Gastrocnemius medialis (tissue), 4 donors: Measurements from ENCODE around the gene ADGRL3.

Experiments
- POLR2A ChIP-seq, 2 donors: fragments of 450-650 bp; IDR thresholded peaks; one replicate each; pipeline ENCODE4 v1.6.1; 2017; ENCODE audit warnings: antibody characterized with exemption in 2 of 2, mild to moderate bottlenecking in 2 of 2, moderate library complexity in 2 of 2
- TF ChIP-seq, protein P1 (sequence below), 5 experiments: fragments of 450-650 bp in 3 of 5; fragments of 200-600 bp in 2 of 5; sonication (generic) in 2 of 5; IDR thresholded peaks in 4 of 5; conservative IDR thresholded peaks in 1 of 5; 1 replicate in 4 of 5; 2 replicates in 1 of 5; pipeline ENCODE4 v1.5.1; 2016 to 2019; ENCODE audit warnings: antibody characterized with exemption in 5 of 5, mild to moderate bottlenecking in 3 of 5, moderate library complexity in 3 of 5

DNA sequence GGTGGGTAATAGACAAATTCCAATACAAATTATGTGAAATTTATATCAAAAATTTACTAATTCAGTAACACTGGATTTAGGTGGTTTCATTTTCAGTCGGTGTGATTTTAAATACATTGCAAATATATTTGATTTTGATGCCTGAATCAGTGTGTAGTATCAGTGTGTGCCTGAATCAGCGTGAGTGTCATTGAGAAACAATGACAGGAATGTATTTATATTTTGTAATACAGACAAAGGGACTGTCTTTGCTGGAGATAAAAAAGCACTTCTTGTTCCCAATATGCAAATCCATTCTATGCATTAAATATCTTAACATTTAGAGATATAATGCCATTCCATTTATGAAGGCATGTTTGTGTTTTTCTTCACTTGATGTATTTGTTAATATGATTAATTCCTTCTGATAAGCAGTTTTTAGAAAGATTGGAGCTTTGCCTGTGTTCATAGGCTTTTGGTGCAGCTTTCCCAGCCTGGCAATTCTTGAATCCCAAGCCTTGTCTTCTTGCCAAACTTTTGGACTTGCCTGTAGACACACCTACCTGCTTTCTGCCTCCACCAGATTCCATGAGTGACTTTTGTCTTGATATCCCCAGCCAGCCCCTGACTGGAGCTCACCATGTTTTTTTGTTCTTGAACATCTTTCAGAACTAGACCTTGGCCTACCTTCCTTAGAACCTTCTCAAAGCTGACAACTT lies 243.8 kb downstream of the ADGRL3 start:
- TF ChIP-seq, protein P1, sequence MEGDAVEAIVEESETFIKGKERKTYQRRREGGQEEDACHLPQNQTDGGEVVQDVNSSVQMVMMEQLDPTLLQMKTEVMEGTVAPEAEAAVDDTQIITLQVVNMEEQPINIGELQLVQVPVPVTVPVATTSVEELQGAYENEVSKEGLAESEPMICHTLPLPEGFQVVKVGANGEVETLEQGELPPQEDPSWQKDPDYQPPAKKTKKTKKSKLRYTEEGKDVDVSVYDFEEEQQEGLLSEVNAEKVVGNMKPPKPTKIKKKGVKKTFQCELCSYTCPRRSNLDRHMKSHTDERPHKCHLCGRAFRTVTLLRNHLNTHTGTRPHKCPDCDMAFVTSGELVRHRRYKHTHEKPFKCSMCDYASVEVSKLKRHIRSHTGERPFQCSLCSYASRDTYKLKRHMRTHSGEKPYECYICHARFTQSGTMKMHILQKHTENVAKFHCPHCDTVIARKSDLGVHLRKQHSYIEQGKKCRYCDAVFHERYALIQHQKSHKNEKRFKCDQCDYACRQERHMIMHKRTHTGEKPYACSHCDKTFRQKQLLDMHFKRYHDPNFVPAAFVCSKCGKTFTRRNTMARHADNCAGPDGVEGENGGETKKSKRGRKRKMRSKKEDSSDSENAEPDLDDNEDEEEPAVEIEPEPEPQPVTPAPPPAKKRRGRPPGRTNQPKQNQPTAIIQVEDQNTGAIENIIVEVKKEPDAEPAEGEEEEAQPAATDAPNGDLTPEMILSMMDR (IDR thresholded peaks at IDR 0.05 in 4 of 5, conservative IDR thresholded peaks at IDR 0.05 in 1 of 5) = no peak
- no peak for TF ChIP-seq POLR2A (IDR thresholded peaks at IDR 0.05)
